Measurements from ENCODE around the gene AHNAK2.
"Not testable (repeated sequence)": the region's sequence is repeated elsewhere in the genome, so short reads cannot be mapped to it uniquely, and the experiment has no call there.

DNA sequence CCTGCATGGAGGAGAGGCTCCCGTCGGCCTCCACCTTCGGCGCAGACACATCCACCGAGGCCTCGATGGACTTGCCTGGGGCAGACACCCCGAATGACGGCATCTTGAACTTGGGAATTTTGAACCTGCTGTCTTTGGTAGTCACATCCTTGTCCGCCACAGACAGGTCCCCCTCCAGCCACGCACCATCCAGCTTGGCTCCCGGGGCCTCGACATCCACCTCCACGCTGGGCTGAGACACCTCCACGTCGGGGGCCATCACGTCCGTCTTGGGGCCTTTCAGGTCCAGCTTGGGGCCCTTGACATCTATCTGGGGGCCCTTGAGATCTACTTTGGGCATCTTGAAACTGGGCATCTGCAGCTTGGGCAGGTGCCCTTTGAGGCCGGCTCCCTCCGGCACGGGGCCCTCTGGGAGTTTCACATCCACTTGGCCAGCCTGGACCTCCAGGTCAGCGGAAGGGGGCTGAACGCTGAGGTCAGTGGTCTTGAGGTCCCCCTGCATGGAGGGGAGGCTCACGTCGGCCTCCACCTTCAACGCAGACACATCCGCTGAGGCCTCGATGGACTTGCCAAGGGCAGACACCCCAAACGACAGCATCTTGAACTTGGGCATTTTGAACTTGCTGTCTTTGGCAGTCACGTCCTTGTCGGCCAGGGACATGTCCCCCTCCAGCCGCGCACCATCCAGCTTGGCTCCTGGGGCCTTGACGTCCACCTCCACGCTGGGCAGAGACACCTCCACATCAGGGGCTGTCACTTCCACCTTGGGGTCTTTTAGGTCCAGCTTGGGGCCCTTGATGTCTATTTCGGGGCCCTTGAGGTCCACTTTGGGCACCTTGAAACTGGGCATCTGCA lies 30.1 kb downstream of the AHNAK2 start:
- not testable (repeated sequence) for TF ChIP-seq POLR2A (IDR thresholded peaks at IDR 0.05)
- TF ChIP-seq, protein P1, sequence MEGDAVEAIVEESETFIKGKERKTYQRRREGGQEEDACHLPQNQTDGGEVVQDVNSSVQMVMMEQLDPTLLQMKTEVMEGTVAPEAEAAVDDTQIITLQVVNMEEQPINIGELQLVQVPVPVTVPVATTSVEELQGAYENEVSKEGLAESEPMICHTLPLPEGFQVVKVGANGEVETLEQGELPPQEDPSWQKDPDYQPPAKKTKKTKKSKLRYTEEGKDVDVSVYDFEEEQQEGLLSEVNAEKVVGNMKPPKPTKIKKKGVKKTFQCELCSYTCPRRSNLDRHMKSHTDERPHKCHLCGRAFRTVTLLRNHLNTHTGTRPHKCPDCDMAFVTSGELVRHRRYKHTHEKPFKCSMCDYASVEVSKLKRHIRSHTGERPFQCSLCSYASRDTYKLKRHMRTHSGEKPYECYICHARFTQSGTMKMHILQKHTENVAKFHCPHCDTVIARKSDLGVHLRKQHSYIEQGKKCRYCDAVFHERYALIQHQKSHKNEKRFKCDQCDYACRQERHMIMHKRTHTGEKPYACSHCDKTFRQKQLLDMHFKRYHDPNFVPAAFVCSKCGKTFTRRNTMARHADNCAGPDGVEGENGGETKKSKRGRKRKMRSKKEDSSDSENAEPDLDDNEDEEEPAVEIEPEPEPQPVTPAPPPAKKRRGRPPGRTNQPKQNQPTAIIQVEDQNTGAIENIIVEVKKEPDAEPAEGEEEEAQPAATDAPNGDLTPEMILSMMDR (IDR thresholded peaks at IDR 0.05), result not testable (repeated sequence)

Measured in Peyer's patch (tissue), 4 donors.